ENCODE data around the gene TMEM134.

The TMEM134 gene

GRCh38 chr11:67419325-67420049 lies 49.6 kb downstream of the TMEM134 start:
- DNase-seq = no peak

GRCh38 chr11:67418476-67419281 lies 50.4 kb downstream of the TMEM134 start:
- peak; percentile 14 for DNase-seq

- no peak for DNase-seq
Observed at GRCh38 chr11:67417425-67417824, 51.6 kb downstream of the TMEM134 start.

- DNase-seq = peak; percentile 83
Observed at GRCh38 chr11:67416416-67417335, 52.4 kb downstream of the TMEM134 start.

- no peak for DNase-seq
Observed at GRCh38 chr11:67415501-67416304, 53.3 kb downstream of the TMEM134 start, which contains the start of gene CARNS1. Gene CARNS1 (plus strand): TSS chr11:67415678. CDS start chr11:67416200, 522 bp downstream.

GRCh38 chr11:67413266-67413849 lies 55.7 kb downstream of the TMEM134 start:
- peak; percentile 94 for DNase-seq

GRCh38 chr11:67412495-67413179 lies 56.4 kb downstream of the TMEM134 start:
- no peak for DNase-seq

GRCh38 chr11:67411785-67412152 lies 57.3 kb downstream of the TMEM134 start:
- DNase-seq = peak; percentile 18
